Caco-2 (cell line): ENCODE data around the gene ATAD3A. TPM values are rescaled to one million over a fixed set of nuclear protein-coding genes. Genes with fewer than 3 reads are reported as not detected.

Source experiments
- BruUV-seq: library from RNA; stranded (reverse); fragments of 400-500 nt; replicated peaks from 2 replicates; lab custom pipeline; 2021; lab: Mats Ljungman, UMichigan
- CTCF ChIA-PET: fragments of 300-600 bp; sonication (Branson Sonifier 250); formaldehyde crosslinking; loops from one replicate; lab custom pipeline; 2022; ENCODE audit warnings: antibody characterized with exemption; lab: Charles Lee
- POLR2A ChIA-PET: fragments of 300-600 bp; sonication (Branson Sonifier 250); formaldehyde crosslinking; loops from one replicate; lab custom pipeline; 2022; ENCODE audit warnings: antibody characterized with exemption; lab: Charles Lee
- DNase-seq, 2 experiments: peaks; one replicate each; pipeline versions ENCODE4 v3.0.0 to v3.0.0-alpha.2; 2020 to 2022
- H3K27me3 ChIP-seq: replicated peaks from 2 replicates; pipeline ENCODE4 v1.6.0; 2011; ENCODE audit warnings: low read length; ENCODE audit not compliant: control insufficient read depth, insufficient read depth
- H3K36me3 ChIP-seq: 2 replicates; pipeline ENCODE4 v1.5.1; 2011; ENCODE audit warnings: low read length; ENCODE audit not compliant: control insufficient read depth, insufficient read depth
- H3K4me1 ChIP-seq: fragments of 250-450 bp; sonication (Bioruptor Pico); 2 replicates; pipeline ENCODE4 v1.5.1; 2020; ENCODE audit warnings: mild to moderate bottlenecking
- H3K4me3 ChIP-seq: 2 replicates; pipeline ENCODE4 v1.5.1; 2011; ENCODE audit warnings: low read depth, mild to moderate bottlenecking, control low read depth, low read length
- H3K9me3 ChIP-seq: fragments of 250-450 bp; sonication (Bioruptor Pico); 2 replicates; pipeline ENCODE4 v1.5.1; 2020; ENCODE audit warnings: mild to moderate bottlenecking, moderate library complexity
- H3K27ac Mint-ChIP-seq: one replicate; pipeline ENCODE4 v1.8.0; 2022; ENCODE audit warnings: mixed read lengths; ENCODE audit not compliant: unreplicated experiment
- H3K27me3 Mint-ChIP-seq: one replicate; pipeline ENCODE4 v1.8.0; 2022; ENCODE audit warnings: mixed read lengths; ENCODE audit not compliant: insufficient read depth, unreplicated experiment
- H3K36me3 Mint-ChIP-seq: one replicate; pipeline ENCODE4 v1.8.0; 2022; ENCODE audit warnings: mild to moderate bottlenecking, mixed read lengths; ENCODE audit not compliant: insufficient read depth, unreplicated experiment
- H3K4me1 Mint-ChIP-seq: one replicate; pipeline ENCODE4 v1.8.0; 2022; ENCODE audit warnings: low read depth, mixed read lengths; ENCODE audit not compliant: unreplicated experiment
- H3K4me3 Mint-ChIP-seq: one replicate; pipeline ENCODE4 v1.8.0; 2022; ENCODE audit warnings: mild to moderate bottlenecking, moderate library complexity, mixed read lengths; ENCODE audit not compliant: unreplicated experiment
- H3K9me3 Mint-ChIP-seq: one replicate; pipeline ENCODE4 v1.8.0; 2022; ENCODE audit warnings: mixed read lengths; ENCODE audit not compliant: unreplicated experiment
- intact Hi-C: fragments of 100-400 bp; cut with micrococcal nuclease; formaldehyde crosslinking; loops from one replicate; pipeline ENCODE4 v1.10.0; 2022; ENCODE audit not compliant: unreplicated experiment
- total RNA-seq: library from RNA; stranded (reverse); gene quantifications from 2 replicates; pipeline ENCODE4 v1.2.3, GENCODE V29; 2022
- TF ChIP-seq, protein P1 (sequence below), 2 experiments: fragments of 200-600 bp in 1 of 2; IDR thresholded peaks; 1 replicate in 1 of 2; 2 replicates in 1 of 2; pipeline versions ENCODE4 v1.5.1 to v1.8.0; 2011 to 2022; ENCODE audit warnings: antibody characterized with exemption in 1 of 2, control low read depth in 1 of 2, inconsistent platforms in 1 of 2, low read depth in 1 of 2, low read length in 1 of 2, mild to moderate bottlenecking in 1 of 2, moderate library complexity in 1 of 2; ENCODE audit not compliant: insufficient read depth in 1 of 2, severe bottlenecking in 1 of 2, unreplicated experiment in 1 of 2

ATAD3A gene
- total RNA-seq, 1 experiment from 2014 or later = 58.6 TPM

DNA sequence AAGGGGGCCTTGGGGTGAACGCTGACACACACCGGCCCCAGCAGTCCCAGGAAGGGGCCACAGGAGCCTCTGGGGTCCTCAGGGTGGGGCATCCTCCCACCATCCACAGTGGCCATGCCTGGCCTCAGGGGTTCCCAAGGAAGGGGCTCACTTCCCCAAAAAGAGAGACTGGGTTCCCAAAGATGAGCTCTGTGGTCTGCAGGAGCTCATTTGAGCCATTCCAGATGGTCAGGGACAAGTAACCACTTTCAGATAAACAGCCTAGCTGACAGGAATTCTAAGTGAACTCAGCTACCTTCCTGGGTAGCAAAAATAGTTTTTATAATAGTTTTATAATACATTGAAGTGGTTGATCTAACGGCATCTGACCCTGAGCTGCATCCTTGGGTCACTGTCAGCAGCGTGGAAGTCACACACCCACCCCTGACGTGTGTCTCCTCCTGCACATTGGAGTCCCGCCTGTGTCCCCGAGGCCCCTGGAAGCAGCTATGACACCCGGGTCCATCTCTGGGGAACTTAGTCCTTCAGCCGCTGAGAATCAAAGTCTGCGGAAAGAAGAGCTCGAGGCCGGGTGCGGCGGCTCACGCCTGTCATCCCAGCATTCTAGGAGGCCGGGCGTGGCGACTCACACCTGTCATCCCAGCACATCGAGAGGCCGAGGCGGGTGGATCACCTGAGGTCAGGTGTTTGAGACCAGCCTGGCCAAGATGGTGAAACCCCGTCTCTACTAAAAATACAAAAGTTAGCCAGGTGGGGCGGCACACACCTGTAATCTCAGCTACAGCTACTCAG is 34.2 kb downstream of the ATAD3A start:
- Histone ChIP-seq H3K4me1 (no peaks in the 10 kb centered on the region), H3K9me3 (no peaks in the 10 kb centered on the region), H3K36me3 (no peaks in the 10 kb centered on the region; the same call in 1 of the 2 replicates), H3K4me3 (no peak overlapping the region), H3K27me3 (no peaks in the 10 kb centered on the region)
- H3K4me3 Mint-ChIP-seq = no peak overlapping the region
- no peaks in the 10 kb centered on the region for H3K27me3 Mint-ChIP-seq
- ChIA-PET CTCF (interaction anchor here (1.1 kb wide), 1 partner anchor 171 kb away, joined by 6 read pairs; the partner anchor contains the start of gene AURKAIP1), POLR2A (no interaction called here)
- intact Hi-C loops = no loop called here
- DNase-seq = no peak
- peaks cover 27% of the 10 kb centered on the region for H3K36me3 Mint-ChIP-seq
- no TSS peak for BruUV-seq
- no peaks in the 10 kb centered on the region for H3K9me3 Mint-ChIP-seq
- H3K4me1 Mint-ChIP-seq = no peaks in the 10 kb centered on the region
- no peak overlapping the region for H3K27ac Mint-ChIP-seq
- TF ChIP-seq, protein P1, sequence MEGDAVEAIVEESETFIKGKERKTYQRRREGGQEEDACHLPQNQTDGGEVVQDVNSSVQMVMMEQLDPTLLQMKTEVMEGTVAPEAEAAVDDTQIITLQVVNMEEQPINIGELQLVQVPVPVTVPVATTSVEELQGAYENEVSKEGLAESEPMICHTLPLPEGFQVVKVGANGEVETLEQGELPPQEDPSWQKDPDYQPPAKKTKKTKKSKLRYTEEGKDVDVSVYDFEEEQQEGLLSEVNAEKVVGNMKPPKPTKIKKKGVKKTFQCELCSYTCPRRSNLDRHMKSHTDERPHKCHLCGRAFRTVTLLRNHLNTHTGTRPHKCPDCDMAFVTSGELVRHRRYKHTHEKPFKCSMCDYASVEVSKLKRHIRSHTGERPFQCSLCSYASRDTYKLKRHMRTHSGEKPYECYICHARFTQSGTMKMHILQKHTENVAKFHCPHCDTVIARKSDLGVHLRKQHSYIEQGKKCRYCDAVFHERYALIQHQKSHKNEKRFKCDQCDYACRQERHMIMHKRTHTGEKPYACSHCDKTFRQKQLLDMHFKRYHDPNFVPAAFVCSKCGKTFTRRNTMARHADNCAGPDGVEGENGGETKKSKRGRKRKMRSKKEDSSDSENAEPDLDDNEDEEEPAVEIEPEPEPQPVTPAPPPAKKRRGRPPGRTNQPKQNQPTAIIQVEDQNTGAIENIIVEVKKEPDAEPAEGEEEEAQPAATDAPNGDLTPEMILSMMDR (IDR thresholded peaks at IDR 0.05; ENCODE audit: insufficient read depth in 1 of 2, low read depth in 1 of 2, low read length in 1 of 2, severe bottlenecking in 1 of 2, unreplicated experiment in 1 of 2) = no peak

- Mint-ChIP-seq H3K36me3 (peaks cover 28% of the 10 kb centered on the region), H3K9me3 (no peaks in the 10 kb centered on the region), H3K4me1 (no peaks in the 10 kb centered on the region), H3K27me3 (no peaks in the 10 kb centered on the region), H3K4me3 (no peak overlapping the region), H3K27ac (no peak overlapping the region)
- Histone ChIP-seq H3K9me3 (no peaks in the 10 kb centered on the region), H3K36me3 (no peaks in the 10 kb centered on the region; the same call in 1 of the 2 replicates), H3K4me3 (no peak overlapping the region), H3K27me3 (no peaks in the 10 kb centered on the region), H3K4me1 (no peaks in the 10 kb centered on the region)
- ChIA-PET CTCF (interaction anchor here (0.6 kb wide), 1 partner anchor 132 kb away, joined by 3 read pairs; no protein-coding TSS in a partner anchor), POLR2A (no interaction called here)
- BruUV-seq = no TSS peak
- intact Hi-C loops = no loop called here
- no peak for DNase-seq
- TF ChIP-seq, protein P1 (IDR thresholded peaks at IDR 0.05; ENCODE audit: insufficient read depth in 1 of 2, low read depth in 1 of 2, low read length in 1 of 2, severe bottlenecking in 1 of 2, unreplicated experiment in 1 of 2) = no peak
Observed at GRCh38 chr1:1547011-1547410, 35.0 kb downstream of the ATAD3A start.

DNA sequence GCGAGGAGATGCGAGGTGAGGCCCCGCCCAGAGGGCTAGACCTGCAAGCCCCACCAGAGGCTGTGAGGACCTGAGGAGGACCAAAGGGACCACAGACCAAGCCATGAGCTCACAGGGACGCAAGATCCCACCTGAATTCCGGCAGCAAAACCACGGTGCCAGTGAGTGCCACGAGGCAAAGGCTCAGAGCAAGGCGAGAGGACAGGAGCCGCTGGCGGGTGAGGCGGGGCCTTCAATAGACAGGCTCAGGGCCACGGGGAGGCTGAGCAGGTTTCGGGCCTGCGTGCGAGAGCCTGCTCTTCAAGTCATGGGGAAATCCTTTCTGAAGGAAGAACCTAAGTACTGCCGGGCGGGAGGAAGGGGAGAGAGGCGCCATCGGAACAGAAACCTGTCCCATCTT is 35.5 kb downstream of the ATAD3A start:
- Mint-ChIP-seq H3K4me3 (no peak overlapping the region), H3K36me3 (peaks cover 29% of the 10 kb centered on the region), H3K4me1 (no peaks in the 10 kb centered on the region), H3K27me3 (no peaks in the 10 kb centered on the region), H3K9me3 (no peaks in the 10 kb centered on the region), H3K27ac (no peak overlapping the region)
- CTCF ChIA-PET = no interaction called here
- POLR2A ChIA-PET = no interaction called here
- TF ChIP-seq, protein P1 (IDR thresholded peaks at IDR 0.05; ENCODE audit: insufficient read depth in 1 of 2, low read depth in 1 of 2, low read length in 1 of 2, severe bottlenecking in 1 of 2, unreplicated experiment in 1 of 2) = no peak
- intact Hi-C loops = no loop called here
- Histone ChIP-seq H3K27me3 (no peaks in the 10 kb centered on the region), H3K4me1 (no peaks in the 10 kb centered on the region), H3K4me3 (no peak overlapping the region), H3K36me3 (no peaks in the 10 kb centered on the region; the same call in 1 of the 2 replicates), H3K9me3 (no peaks in the 10 kb centered on the region)
- no peak for DNase-seq
- BruUV-seq = no TSS peak
